Neural cell (in vitro differentiated cells): ENCODE results near the gene KXD1. TPM values are rescaled to one million over a fixed set of nuclear protein-coding genes. Genes with fewer than 3 reads are reported as not detected.

Experiments used
- H2AFZ ChIP-seq: fragments of 200-600, 300-800 bp; sonication (generic), shearing (Covaris generic); 2 replicates; pipeline ENCODE4 v1.6.0; 2014; ENCODE audit warnings: low read depth, mild to moderate bottlenecking, antibody characterized with exemption, low read length, moderate library complexity
- H3F3A ChIP-seq: fragments of 200-600 bp; shearing (Covaris generic); 2 replicates; pipeline ENCODE4 v1.6.1; 2016; ENCODE audit warnings: mild to moderate bottlenecking, moderate library complexity, mixed read lengths, antibody characterized with exemption, low read length; ENCODE audit not compliant: insufficient read depth, poor library complexity, severe bottlenecking
- H3K27ac ChIP-seq: fragments of 200-600, 300-800 bp; sonication (generic), shearing (Covaris generic); 2 replicates; pipeline ENCODE4 v1.5.1; 2014; ENCODE audit warnings: mild to moderate bottlenecking, low read length, moderate library complexity
- H3K27me3 ChIP-seq: fragments of 300-800, 200-600 bp; sonication (generic), shearing (Covaris generic); 2 replicates; pipeline ENCODE4 v1.6.0; 2014; ENCODE audit warnings: mild to moderate bottlenecking, low read depth, low read length, moderate library complexity; ENCODE audit not compliant: insufficient read depth
- H3K36me3 ChIP-seq: fragments of 300-800, 200-600 bp; sonication (generic), shearing (Covaris generic); 2 replicates; pipeline ENCODE4 v1.5.1; 2014; ENCODE audit warnings: mild to moderate bottlenecking, antibody characterized with exemption, low read length, moderate library complexity; ENCODE audit not compliant: insufficient read depth
- H3K4me2 ChIP-seq: fragments of 300-800, 200-600 bp; sonication (generic), shearing (Covaris generic); 2 replicates; pipeline ENCODE4 v1.6.0; 2014; ENCODE audit warnings: mild to moderate bottlenecking, low read length
- H3K4me3 ChIP-seq: fragments of 300-800, 200-600 bp; sonication (generic), shearing (Covaris generic); 2 replicates; pipeline ENCODE4 v1.5.1; 2014; ENCODE audit warnings: mild to moderate bottlenecking, low read length, moderate library complexity
- H3K79me2 ChIP-seq: fragments of 200-600 bp; shearing (Covaris generic); replicated peaks from 2 replicates; pipeline ENCODE4 v1.6.0; 2014; ENCODE audit warnings: mild to moderate bottlenecking, low read length, moderate library complexity; ENCODE audit not compliant: insufficient read depth
- H3K9ac ChIP-seq: fragments of 300-800, 200-600 bp; sonication (generic), shearing (Covaris generic); 2 replicates; pipeline ENCODE4 v1.6.1; 2016; ENCODE audit warnings: mild to moderate bottlenecking, low read length, mixed read lengths
- H3K9me2 ChIP-seq: fragments of 200-600 bp; shearing (Covaris generic); 2 replicates; pipeline ENCODE4 v1.6.1; 2016; ENCODE audit warnings: mild to moderate bottlenecking, low read length, mixed read lengths; ENCODE audit not compliant: insufficient read depth
- H3K9me3 ChIP-seq: fragments of 200-600, 300-800 bp; sonication (generic), shearing (Covaris generic); 2 replicates; pipeline ENCODE4 v1.6.1; 2016; ENCODE audit warnings: mild to moderate bottlenecking, mixed run types, low read length, moderate library complexity, mixed read lengths
- H4K20me1 ChIP-seq: fragments of 200-600 bp; shearing (Covaris generic); 2 replicates; pipeline ENCODE4 v1.6.1; 2016; ENCODE audit warnings: mild to moderate bottlenecking, mixed run types; ENCODE audit not compliant: insufficient read depth
- EP300 ChIP-seq: fragments of 450-650 bp; conservative IDR thresholded peaks from 2 replicates; pipeline ENCODE4 v1.6.1; 2014; ENCODE audit warnings: antibody characterized with exemption, mild to moderate bottlenecking, moderate library complexity; ENCODE audit not compliant: poor library complexity, severe bottlenecking
- EZH2 ChIP-seq: fragments of 200-600, 300-800 bp; shearing (Covaris generic), sonication (generic); IDR thresholded peaks from 2 replicates; pipeline ENCODE4 v1.6.1; 2014; ENCODE audit warnings: antibody characterized with exemption, low read length, borderline replicate concordance, mild to moderate bottlenecking; ENCODE audit not compliant: insufficient read depth, poor library complexity, severe bottlenecking
- MXI1 ChIP-seq: fragments of 450-650 bp; conservative IDR thresholded peaks from 2 replicates; pipeline ENCODE4 v1.6.1; 2014; ENCODE audit warnings: antibody characterized with exemption, mild to moderate bottlenecking; ENCODE audit not compliant: poor library complexity, severe bottlenecking
- POLR2AphosphoS5 ChIP-seq: IDR thresholded peaks from 2 replicates; pipeline ENCODE4 v1.6.1; 2012
- RAD21 ChIP-seq: fragments of 450-650 bp; conservative IDR thresholded peaks from 2 replicates; pipeline ENCODE4 v1.6.1; 2014; ENCODE audit warnings: antibody characterized with exemption, mild to moderate bottlenecking, moderate library complexity
- SMC3 ChIP-seq: fragments of 450-650 bp; conservative IDR thresholded peaks from 2 replicates; pipeline ENCODE4 v1.6.1; 2014; ENCODE audit warnings: antibody characterized with exemption, mild to moderate bottlenecking, moderate library complexity; ENCODE audit not compliant: poor library complexity
- TAF1 ChIP-seq: IDR thresholded peaks from 2 replicates; pipeline ENCODE4 v1.6.1; 2012; ENCODE audit warnings: low read depth
- polyA plus RNA-seq: library from polyadenylated mRNA; depleted of rRNA; stranded (reverse); fragments of >200 nt; gene quantifications from 2 replicates; pipeline ENCODE4 v1.2.3, GENCODE V29; 2014
- TF ChIP-seq, protein P1 (sequence below): fragments of 450-650 bp; IDR thresholded peaks from 2 replicates; pipeline ENCODE4 v1.5.1; 2014; ENCODE audit warnings: antibody characterized with exemption, mild to moderate bottlenecking, moderate library complexity; ENCODE audit not compliant: poor library complexity, severe bottlenecking
- TF ChIP-seq, protein P2 (sequence below): IDR thresholded peaks from 2 replicates; pipeline ENCODE4 v1.6.1; 2012; ENCODE audit warnings: borderline replicate concordance

The KXD1 gene
- polyA plus RNA-seq, 1 donor from 2014 or later: 55.8 TPM

DNA sequence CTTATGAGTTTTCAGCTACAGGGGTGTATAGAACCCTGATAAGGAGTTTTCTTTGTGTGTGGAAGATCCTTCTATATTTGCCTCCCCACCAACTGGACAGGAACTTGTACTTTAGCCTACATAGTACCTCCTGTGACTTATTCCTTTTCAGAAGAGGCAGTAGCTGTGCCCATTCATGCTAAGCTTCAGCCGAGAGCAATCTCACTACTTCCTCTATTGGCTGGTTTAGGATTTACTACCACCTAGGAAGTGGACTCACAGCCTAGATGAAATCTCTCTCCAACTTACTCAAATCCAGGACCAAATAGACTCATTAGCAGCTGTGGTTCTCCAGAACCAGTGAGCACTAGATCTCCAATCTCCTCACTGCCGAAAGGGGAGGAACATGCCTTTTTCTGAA, 28.6 kb downstream of the KXD1 start:
- Histone ChIP-seq H3K9ac (no peak overlapping the region), H3K9me3 (no peaks in the 10 kb centered on the region), H3K4me2 (no peak overlapping the region), H3K4me3 (no peak overlapping the region), H3K9me2 (no peaks in the 10 kb centered on the region), H3K79me2 (no peaks in the 10 kb centered on the region), H2AFZ (no peak overlapping the region), H3K27ac (no peak overlapping the region), H3F3A (no peaks in the 10 kb centered on the region), H3K27me3 (no peaks in the 10 kb centered on the region), H3K36me3 (no peaks in the 10 kb centered on the region), H4K20me1 (no peaks in the 10 kb centered on the region)
- TF ChIP-seq, protein P1, sequence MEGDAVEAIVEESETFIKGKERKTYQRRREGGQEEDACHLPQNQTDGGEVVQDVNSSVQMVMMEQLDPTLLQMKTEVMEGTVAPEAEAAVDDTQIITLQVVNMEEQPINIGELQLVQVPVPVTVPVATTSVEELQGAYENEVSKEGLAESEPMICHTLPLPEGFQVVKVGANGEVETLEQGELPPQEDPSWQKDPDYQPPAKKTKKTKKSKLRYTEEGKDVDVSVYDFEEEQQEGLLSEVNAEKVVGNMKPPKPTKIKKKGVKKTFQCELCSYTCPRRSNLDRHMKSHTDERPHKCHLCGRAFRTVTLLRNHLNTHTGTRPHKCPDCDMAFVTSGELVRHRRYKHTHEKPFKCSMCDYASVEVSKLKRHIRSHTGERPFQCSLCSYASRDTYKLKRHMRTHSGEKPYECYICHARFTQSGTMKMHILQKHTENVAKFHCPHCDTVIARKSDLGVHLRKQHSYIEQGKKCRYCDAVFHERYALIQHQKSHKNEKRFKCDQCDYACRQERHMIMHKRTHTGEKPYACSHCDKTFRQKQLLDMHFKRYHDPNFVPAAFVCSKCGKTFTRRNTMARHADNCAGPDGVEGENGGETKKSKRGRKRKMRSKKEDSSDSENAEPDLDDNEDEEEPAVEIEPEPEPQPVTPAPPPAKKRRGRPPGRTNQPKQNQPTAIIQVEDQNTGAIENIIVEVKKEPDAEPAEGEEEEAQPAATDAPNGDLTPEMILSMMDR: no peak
- no peak for TF ChIP-seq EZH2
- TF ChIP-seq EP300: no peak
- no peak for TF ChIP-seq MXI1
- TF ChIP-seq, protein P2, sequence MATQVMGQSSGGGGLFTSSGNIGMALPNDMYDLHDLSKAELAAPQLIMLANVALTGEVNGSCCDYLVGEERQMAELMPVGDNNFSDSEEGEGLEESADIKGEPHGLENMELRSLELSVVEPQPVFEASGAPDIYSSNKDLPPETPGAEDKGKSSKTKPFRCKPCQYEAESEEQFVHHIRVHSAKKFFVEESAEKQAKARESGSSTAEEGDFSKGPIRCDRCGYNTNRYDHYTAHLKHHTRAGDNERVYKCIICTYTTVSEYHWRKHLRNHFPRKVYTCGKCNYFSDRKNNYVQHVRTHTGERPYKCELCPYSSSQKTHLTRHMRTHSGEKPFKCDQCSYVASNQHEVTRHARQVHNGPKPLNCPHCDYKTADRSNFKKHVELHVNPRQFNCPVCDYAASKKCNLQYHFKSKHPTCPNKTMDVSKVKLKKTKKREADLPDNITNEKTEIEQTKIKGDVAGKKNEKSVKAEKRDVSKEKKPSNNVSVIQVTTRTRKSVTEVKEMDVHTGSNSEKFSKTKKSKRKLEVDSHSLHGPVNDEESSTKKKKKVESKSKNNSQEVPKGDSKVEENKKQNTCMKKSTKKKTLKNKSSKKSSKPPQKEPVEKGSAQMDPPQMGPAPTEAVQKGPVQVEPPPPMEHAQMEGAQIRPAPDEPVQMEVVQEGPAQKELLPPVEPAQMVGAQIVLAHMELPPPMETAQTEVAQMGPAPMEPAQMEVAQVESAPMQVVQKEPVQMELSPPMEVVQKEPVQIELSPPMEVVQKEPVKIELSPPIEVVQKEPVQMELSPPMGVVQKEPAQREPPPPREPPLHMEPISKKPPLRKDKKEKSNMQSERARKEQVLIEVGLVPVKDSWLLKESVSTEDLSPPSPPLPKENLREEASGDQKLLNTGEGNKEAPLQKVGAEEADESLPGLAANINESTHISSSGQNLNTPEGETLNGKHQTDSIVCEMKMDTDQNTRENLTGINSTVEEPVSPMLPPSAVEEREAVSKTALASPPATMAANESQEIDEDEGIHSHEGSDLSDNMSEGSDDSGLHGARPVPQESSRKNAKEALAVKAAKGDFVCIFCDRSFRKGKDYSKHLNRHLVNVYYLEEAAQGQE: no peak
- TF ChIP-seq TAF1: no peak
- no peak for TF ChIP-seq POLR2AphosphoS5
- TF ChIP-seq RAD21: no peak
- TF ChIP-seq SMC3: no peak

DNA sequence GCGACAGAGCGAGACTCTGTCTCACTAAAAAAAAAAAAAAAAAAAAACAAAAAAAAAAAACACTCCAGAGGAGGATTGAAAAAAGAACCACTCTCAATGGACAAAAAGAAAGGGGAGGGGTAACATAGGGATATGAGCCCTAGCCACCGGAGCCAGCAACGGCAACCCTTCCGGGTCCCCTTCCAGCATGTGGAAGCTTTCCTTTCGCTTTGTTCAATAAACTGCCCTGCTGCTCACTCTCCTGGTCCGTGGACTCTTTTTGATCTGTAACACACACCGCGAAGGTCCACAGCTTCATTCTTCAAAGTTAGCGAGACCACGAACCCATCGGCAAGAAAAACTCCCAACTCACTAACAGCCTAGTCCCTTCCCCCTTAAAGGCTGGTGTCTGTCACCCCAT, 29.9 kb downstream of the KXD1 start:
- no peak overlapping the region for H3K4me3 ChIP-seq
- H3K9me2 ChIP-seq: no peaks in the 10 kb centered on the region
- H4K20me1 ChIP-seq: no peaks in the 10 kb centered on the region
- H3K36me3 ChIP-seq: no peaks in the 10 kb centered on the region
- H3K9me3 ChIP-seq: no peaks in the 10 kb centered on the region
- H3K27me3 ChIP-seq: no peaks in the 10 kb centered on the region
- H3F3A ChIP-seq: no peaks in the 10 kb centered on the region
- no peak overlapping the region for H3K4me2 ChIP-seq
- TF ChIP-seq MXI1 (no peak), TAF1 (no peak), POLR2AphosphoS5 (no peak), SMC3 (no peak), RAD21 (no peak), EP300 (no peak), EZH2 (no peak)
- TF ChIP-seq, protein P1: no peak
- TF ChIP-seq, protein P2: no peak
- no peak overlapping the region for H2AFZ ChIP-seq
- H3K79me2 ChIP-seq: no peaks in the 10 kb centered on the region
- no peak overlapping the region for H3K9ac ChIP-seq
- H3K27ac ChIP-seq: no peak overlapping the region
